Neural cell (in vitro differentiated cells): ENCODE results near the gene GINS1. TPM values are rescaled to one million over a fixed set of nuclear protein-coding genes. Genes with fewer than 3 reads are reported as not detected.

Experiments used
- H2AFZ ChIP-seq: fragments of 200-600, 300-800 bp; sonication (generic), shearing (Covaris generic); 2 replicates; pipeline ENCODE4 v1.6.0; 2014; ENCODE audit warnings: low read depth, mild to moderate bottlenecking, antibody characterized with exemption, low read length, moderate library complexity
- H3F3A ChIP-seq: fragments of 200-600 bp; shearing (Covaris generic); 2 replicates; pipeline ENCODE4 v1.6.1; 2016; ENCODE audit warnings: mild to moderate bottlenecking, moderate library complexity, mixed read lengths, antibody characterized with exemption, low read length; ENCODE audit not compliant: insufficient read depth, poor library complexity, severe bottlenecking
- H3K27ac ChIP-seq: fragments of 200-600, 300-800 bp; sonication (generic), shearing (Covaris generic); 2 replicates; pipeline ENCODE4 v1.5.1; 2014; ENCODE audit warnings: mild to moderate bottlenecking, low read length, moderate library complexity
- H3K27me3 ChIP-seq: fragments of 300-800, 200-600 bp; sonication (generic), shearing (Covaris generic); 2 replicates; pipeline ENCODE4 v1.6.0; 2014; ENCODE audit warnings: mild to moderate bottlenecking, low read depth, low read length, moderate library complexity; ENCODE audit not compliant: insufficient read depth
- H3K36me3 ChIP-seq: fragments of 300-800, 200-600 bp; sonication (generic), shearing (Covaris generic); 2 replicates; pipeline ENCODE4 v1.5.1; 2014; ENCODE audit warnings: mild to moderate bottlenecking, antibody characterized with exemption, low read length, moderate library complexity; ENCODE audit not compliant: insufficient read depth
- H3K4me2 ChIP-seq: fragments of 300-800, 200-600 bp; sonication (generic), shearing (Covaris generic); 2 replicates; pipeline ENCODE4 v1.6.0; 2014; ENCODE audit warnings: mild to moderate bottlenecking, low read length
- H3K4me3 ChIP-seq: fragments of 300-800, 200-600 bp; sonication (generic), shearing (Covaris generic); 2 replicates; pipeline ENCODE4 v1.5.1; 2014; ENCODE audit warnings: mild to moderate bottlenecking, low read length, moderate library complexity
- H3K79me2 ChIP-seq: fragments of 200-600 bp; shearing (Covaris generic); replicated peaks from 2 replicates; pipeline ENCODE4 v1.6.0; 2014; ENCODE audit warnings: mild to moderate bottlenecking, low read length, moderate library complexity; ENCODE audit not compliant: insufficient read depth
- H3K9ac ChIP-seq: fragments of 300-800, 200-600 bp; sonication (generic), shearing (Covaris generic); 2 replicates; pipeline ENCODE4 v1.6.1; 2016; ENCODE audit warnings: mild to moderate bottlenecking, low read length, mixed read lengths
- H3K9me2 ChIP-seq: fragments of 200-600 bp; shearing (Covaris generic); 2 replicates; pipeline ENCODE4 v1.6.1; 2016; ENCODE audit warnings: mild to moderate bottlenecking, low read length, mixed read lengths; ENCODE audit not compliant: insufficient read depth
- H3K9me3 ChIP-seq: fragments of 200-600, 300-800 bp; sonication (generic), shearing (Covaris generic); 2 replicates; pipeline ENCODE4 v1.6.1; 2016; ENCODE audit warnings: mild to moderate bottlenecking, mixed run types, low read length, moderate library complexity, mixed read lengths
- H4K20me1 ChIP-seq: fragments of 200-600 bp; shearing (Covaris generic); 2 replicates; pipeline ENCODE4 v1.6.1; 2016; ENCODE audit warnings: mild to moderate bottlenecking, mixed run types; ENCODE audit not compliant: insufficient read depth
- EP300 ChIP-seq: fragments of 450-650 bp; conservative IDR thresholded peaks from 2 replicates; pipeline ENCODE4 v1.6.1; 2014; ENCODE audit warnings: antibody characterized with exemption, mild to moderate bottlenecking, moderate library complexity; ENCODE audit not compliant: poor library complexity, severe bottlenecking
- EZH2 ChIP-seq: fragments of 200-600, 300-800 bp; shearing (Covaris generic), sonication (generic); IDR thresholded peaks from 2 replicates; pipeline ENCODE4 v1.6.1; 2014; ENCODE audit warnings: antibody characterized with exemption, low read length, borderline replicate concordance, mild to moderate bottlenecking; ENCODE audit not compliant: insufficient read depth, poor library complexity, severe bottlenecking
- MXI1 ChIP-seq: fragments of 450-650 bp; conservative IDR thresholded peaks from 2 replicates; pipeline ENCODE4 v1.6.1; 2014; ENCODE audit warnings: antibody characterized with exemption, mild to moderate bottlenecking; ENCODE audit not compliant: poor library complexity, severe bottlenecking
- POLR2AphosphoS5 ChIP-seq: IDR thresholded peaks from 2 replicates; pipeline ENCODE4 v1.6.1; 2012
- RAD21 ChIP-seq: fragments of 450-650 bp; conservative IDR thresholded peaks from 2 replicates; pipeline ENCODE4 v1.6.1; 2014; ENCODE audit warnings: antibody characterized with exemption, mild to moderate bottlenecking, moderate library complexity
- SMC3 ChIP-seq: fragments of 450-650 bp; conservative IDR thresholded peaks from 2 replicates; pipeline ENCODE4 v1.6.1; 2014; ENCODE audit warnings: antibody characterized with exemption, mild to moderate bottlenecking, moderate library complexity; ENCODE audit not compliant: poor library complexity
- TAF1 ChIP-seq: IDR thresholded peaks from 2 replicates; pipeline ENCODE4 v1.6.1; 2012; ENCODE audit warnings: low read depth
- polyA plus RNA-seq: library from polyadenylated mRNA; depleted of rRNA; stranded (reverse); fragments of >200 nt; gene quantifications from 2 replicates; pipeline ENCODE4 v1.2.3, GENCODE V29; 2014
- TF ChIP-seq, protein P1 (sequence below): IDR thresholded peaks from 2 replicates; pipeline ENCODE4 v1.6.1; 2012; ENCODE audit warnings: borderline replicate concordance
- TF ChIP-seq, protein P2 (sequence below): fragments of 450-650 bp; IDR thresholded peaks from 2 replicates; pipeline ENCODE4 v1.5.1; 2014; ENCODE audit warnings: antibody characterized with exemption, mild to moderate bottlenecking, moderate library complexity; ENCODE audit not compliant: poor library complexity, severe bottlenecking

The GINS1 gene
- polyA plus RNA-seq, 1 donor from 2014 or later = 4.5 TPM

DNA sequence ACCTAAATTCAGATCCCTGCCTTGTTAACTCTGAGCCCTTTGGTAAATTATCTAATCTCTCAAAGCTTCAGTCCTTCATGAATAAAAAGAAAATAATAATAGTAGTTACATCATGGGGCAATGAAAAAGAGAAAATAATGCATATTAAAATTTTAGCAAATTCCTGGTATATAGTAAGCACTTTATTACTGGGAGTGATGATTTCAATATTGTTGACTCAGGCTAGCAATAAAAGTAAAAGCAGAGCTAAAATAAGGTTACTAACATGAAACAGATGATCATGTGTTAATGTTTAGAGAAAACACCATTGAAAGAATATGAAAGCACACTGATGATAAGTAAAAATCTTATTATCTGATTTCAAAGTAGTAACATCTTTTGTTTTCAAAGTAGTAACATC, 13.6 kb downstream of the GINS1 start:
- Histone ChIP-seq H3K27me3 (no peaks in the 10 kb centered on the region), H3K79me2 (no peaks in the 10 kb centered on the region), H3K9me3 (no peaks in the 10 kb centered on the region), H3K9me2 (no peaks in the 10 kb centered on the region), H3K4me3 (no peak overlapping the region), H3K4me2 (no peak overlapping the region), H3F3A (no peaks in the 10 kb centered on the region), H4K20me1 (no peaks in the 10 kb centered on the region), H3K36me3 (no peaks in the 10 kb centered on the region), H3K9ac (no peak overlapping the region), H3K27ac (no peak overlapping the region), H2AFZ (no peak overlapping the region)
- TF ChIP-seq TAF1 = no peak
- TF ChIP-seq SMC3 = no peak
- TF ChIP-seq, protein P1, sequence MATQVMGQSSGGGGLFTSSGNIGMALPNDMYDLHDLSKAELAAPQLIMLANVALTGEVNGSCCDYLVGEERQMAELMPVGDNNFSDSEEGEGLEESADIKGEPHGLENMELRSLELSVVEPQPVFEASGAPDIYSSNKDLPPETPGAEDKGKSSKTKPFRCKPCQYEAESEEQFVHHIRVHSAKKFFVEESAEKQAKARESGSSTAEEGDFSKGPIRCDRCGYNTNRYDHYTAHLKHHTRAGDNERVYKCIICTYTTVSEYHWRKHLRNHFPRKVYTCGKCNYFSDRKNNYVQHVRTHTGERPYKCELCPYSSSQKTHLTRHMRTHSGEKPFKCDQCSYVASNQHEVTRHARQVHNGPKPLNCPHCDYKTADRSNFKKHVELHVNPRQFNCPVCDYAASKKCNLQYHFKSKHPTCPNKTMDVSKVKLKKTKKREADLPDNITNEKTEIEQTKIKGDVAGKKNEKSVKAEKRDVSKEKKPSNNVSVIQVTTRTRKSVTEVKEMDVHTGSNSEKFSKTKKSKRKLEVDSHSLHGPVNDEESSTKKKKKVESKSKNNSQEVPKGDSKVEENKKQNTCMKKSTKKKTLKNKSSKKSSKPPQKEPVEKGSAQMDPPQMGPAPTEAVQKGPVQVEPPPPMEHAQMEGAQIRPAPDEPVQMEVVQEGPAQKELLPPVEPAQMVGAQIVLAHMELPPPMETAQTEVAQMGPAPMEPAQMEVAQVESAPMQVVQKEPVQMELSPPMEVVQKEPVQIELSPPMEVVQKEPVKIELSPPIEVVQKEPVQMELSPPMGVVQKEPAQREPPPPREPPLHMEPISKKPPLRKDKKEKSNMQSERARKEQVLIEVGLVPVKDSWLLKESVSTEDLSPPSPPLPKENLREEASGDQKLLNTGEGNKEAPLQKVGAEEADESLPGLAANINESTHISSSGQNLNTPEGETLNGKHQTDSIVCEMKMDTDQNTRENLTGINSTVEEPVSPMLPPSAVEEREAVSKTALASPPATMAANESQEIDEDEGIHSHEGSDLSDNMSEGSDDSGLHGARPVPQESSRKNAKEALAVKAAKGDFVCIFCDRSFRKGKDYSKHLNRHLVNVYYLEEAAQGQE = no peak
- no peak for TF ChIP-seq RAD21
- TF ChIP-seq, protein P2, sequence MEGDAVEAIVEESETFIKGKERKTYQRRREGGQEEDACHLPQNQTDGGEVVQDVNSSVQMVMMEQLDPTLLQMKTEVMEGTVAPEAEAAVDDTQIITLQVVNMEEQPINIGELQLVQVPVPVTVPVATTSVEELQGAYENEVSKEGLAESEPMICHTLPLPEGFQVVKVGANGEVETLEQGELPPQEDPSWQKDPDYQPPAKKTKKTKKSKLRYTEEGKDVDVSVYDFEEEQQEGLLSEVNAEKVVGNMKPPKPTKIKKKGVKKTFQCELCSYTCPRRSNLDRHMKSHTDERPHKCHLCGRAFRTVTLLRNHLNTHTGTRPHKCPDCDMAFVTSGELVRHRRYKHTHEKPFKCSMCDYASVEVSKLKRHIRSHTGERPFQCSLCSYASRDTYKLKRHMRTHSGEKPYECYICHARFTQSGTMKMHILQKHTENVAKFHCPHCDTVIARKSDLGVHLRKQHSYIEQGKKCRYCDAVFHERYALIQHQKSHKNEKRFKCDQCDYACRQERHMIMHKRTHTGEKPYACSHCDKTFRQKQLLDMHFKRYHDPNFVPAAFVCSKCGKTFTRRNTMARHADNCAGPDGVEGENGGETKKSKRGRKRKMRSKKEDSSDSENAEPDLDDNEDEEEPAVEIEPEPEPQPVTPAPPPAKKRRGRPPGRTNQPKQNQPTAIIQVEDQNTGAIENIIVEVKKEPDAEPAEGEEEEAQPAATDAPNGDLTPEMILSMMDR = no peak
- no peak for TF ChIP-seq MXI1
- no peak for TF ChIP-seq EZH2
- no peak for TF ChIP-seq EP300
- no peak for TF ChIP-seq POLR2AphosphoS5

DNA sequence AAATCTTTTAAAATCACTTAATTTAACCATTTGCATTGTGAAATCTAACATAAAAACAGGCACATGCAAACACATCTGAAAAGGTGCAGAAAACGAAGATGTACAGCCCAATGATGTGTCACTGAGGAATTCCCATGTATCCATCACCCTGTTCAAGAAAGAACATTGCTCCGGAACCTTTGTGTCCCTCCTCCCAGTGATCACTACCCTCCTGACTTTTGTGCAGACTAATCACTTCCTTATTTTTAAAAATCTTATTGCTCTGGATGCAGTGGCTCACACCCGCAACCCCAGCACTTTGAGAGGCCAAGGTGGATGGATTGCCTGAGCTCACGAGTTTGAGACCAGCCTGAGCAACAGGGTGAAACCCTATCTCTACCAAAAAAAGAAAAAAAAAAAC, 14.6 kb downstream of the GINS1 start:
- TF ChIP-seq RAD21 (no peak), TAF1 (no peak), SMC3 (no peak), MXI1 (no peak)
- no peak overlapping the region for H3K4me2 ChIP-seq
- H3K36me3 ChIP-seq = no peaks in the 10 kb centered on the region
- no peaks in the 10 kb centered on the region for H3K27me3 ChIP-seq
- H3K9ac ChIP-seq = no peak overlapping the region
- H4K20me1 ChIP-seq = no peaks in the 10 kb centered on the region
- H3K79me2 ChIP-seq = no peaks in the 10 kb centered on the region
- no peak overlapping the region for H2AFZ ChIP-seq
- no peak overlapping the region for H3K4me3 ChIP-seq
- H3K27ac ChIP-seq = no peak overlapping the region
- no peaks in the 10 kb centered on the region for H3K9me3 ChIP-seq
- no peaks in the 10 kb centered on the region for H3F3A ChIP-seq
- no peaks in the 10 kb centered on the region for H3K9me2 ChIP-seq

DNA sequence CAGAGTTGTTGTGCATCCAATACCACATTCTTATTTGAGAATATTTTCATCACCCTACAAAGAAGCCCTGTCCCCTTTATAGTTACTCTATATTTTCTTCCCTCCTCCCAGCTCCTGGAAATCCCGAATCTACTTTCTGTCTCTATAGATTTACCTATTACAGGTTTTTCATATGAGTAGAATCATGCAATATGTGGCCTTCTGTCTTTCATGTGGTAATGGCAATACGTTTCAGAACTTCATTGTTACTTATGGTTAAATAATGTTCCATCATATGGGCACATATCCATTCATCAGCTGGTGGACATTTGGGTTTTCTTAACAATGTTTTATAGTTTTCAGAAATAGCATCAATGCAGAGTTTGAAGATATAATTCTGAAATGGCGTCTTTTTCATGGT, 17.1 kb downstream of the GINS1 start:
- Histone ChIP-seq H3K9me3 (no peaks in the 10 kb centered on the region), H3K27me3 (no peaks in the 10 kb centered on the region), H2AFZ (no peak overlapping the region), H3K9ac (no peak overlapping the region), H4K20me1 (no peaks in the 10 kb centered on the region), H3F3A (no peaks in the 10 kb centered on the region), H3K36me3 (no peaks in the 10 kb centered on the region), H3K4me2 (no peak overlapping the region), H3K79me2 (no peaks in the 10 kb centered on the region), H3K9me2 (no peaks in the 10 kb centered on the region), H3K27ac (no peak overlapping the region), H3K4me3 (no peak overlapping the region)
- TF ChIP-seq, protein P1 = no peak
- TF ChIP-seq, protein P2 = no peak
- no peak for TF ChIP-seq RAD21
- no peak for TF ChIP-seq EP300
